Large intestine (tissue), 12 donors: ENCODE results near the gene SMS. TPM values are rescaled to one million over a fixed set of nuclear protein-coding genes. Genes with fewer than 3 reads are reported as not detected.

Source experiments
- DNase-seq, 2 donors: peaks; one replicate each; pipeline versions ENCODE4 v3.0.0 to v3.0.0-alpha.2; 2013
- H3K27ac ChIP-seq: one replicate; pipeline ENCODE4 v1.5.1; 2013; ENCODE audit warnings: low read length
- H3K27me3 ChIP-seq: 2 replicates; pipeline ENCODE4 v1.6.1; 2013; ENCODE audit warnings: low read length; ENCODE audit not compliant: control insufficient read depth, insufficient read depth
- H3K36me3 ChIP-seq: 2 replicates; pipeline ENCODE4 v1.6.1; 2013; ENCODE audit warnings: low read length; ENCODE audit not compliant: control insufficient read depth, insufficient read depth
- H3K4me1 ChIP-seq: one replicate; pipeline ENCODE4 v1.6.1; 2013; ENCODE audit warnings: low read length; ENCODE audit not compliant: control insufficient read depth, insufficient read depth
- H3K4me3 ChIP-seq: one replicate; pipeline ENCODE4 v1.5.1; 2013; ENCODE audit warnings: low read length
- H3K9me3 ChIP-seq: one replicate; pipeline ENCODE4 v1.6.1; 2013; ENCODE audit warnings: mild to moderate bottlenecking, low read depth, low read length, moderate library complexity; ENCODE audit not compliant: control insufficient read depth
- WGBS: methylation state at CpG from one replicate; pipeline ENCODE4 v1.1.5; 2013; ENCODE audit warnings: low lambda C conversion rate; ENCODE audit not compliant: insufficient coverage; 5-methylcytosine and 5-hydroxymethylcytosine counted together
- long read RNA-seq, 11 donors: transcript quantifications; one replicate each; lab custom pipeline, GENCODE V29; 2026
- polyA plus RNA-seq: library from polyadenylated mRNA; unstranded; fragments of 120-200 nt; gene quantifications from one replicate; pipeline ENCODE4 v1.2.1, GENCODE V29; 2013

The SMS gene
- 87.3 TPM for polyA plus RNA-seq
- long read RNA-seq, donor 1, transcript SMS-202 (11 exons, 1,837 nt), result major isoform, 12 of 37 reads
- long read RNA-seq, donor 1, partial matches to known transcripts, result 25 of 37 reads
- long read RNA-seq, donor 1, other reads (novel, unspliced or antisense), result 0 of 37 reads
- long read RNA-seq, donor 2, transcript SMS-202 (11 exons, 1,837 nt), result major isoform, 36 of 98 reads
- long read RNA-seq, donor 2, partial matches to known transcripts, result 62 of 98 reads
- long read RNA-seq, donor 2, other reads (novel, unspliced or antisense), result 0 of 98 reads
- long read RNA-seq, donor 3, transcript SMS-202 (11 exons, 1,837 nt), result major isoform, 31 of 296 reads
- long read RNA-seq, donor 3, partial matches to known transcripts, result 265 of 296 reads
- long read RNA-seq, donor 3, other reads (novel, unspliced or antisense), result 0 of 296 reads
- long read RNA-seq, donor 4, partial matches to known transcripts, result 0 of 1 reads
- long read RNA-seq, donor 4, other reads (novel, unspliced or antisense), result 0 of 1 reads
- long read RNA-seq, donor 5, transcript SMS-202 (11 exons, 1,837 nt), result major isoform, 13 of 22 reads
- long read RNA-seq, donor 5, partial matches to known transcripts, result 9 of 22 reads
- long read RNA-seq, donor 5, other reads (novel, unspliced or antisense), result 0 of 22 reads
- long read RNA-seq, donor 6, transcript SMS-202 (11 exons, 1,837 nt), result major isoform, 22 of 70 reads
- long read RNA-seq, donor 6, partial matches to known transcripts, result 48 of 70 reads
- long read RNA-seq, donor 6, other reads (novel, unspliced or antisense), result 0 of 70 reads
- long read RNA-seq, donor 7, transcript SMS-202 (11 exons, 1,837 nt), result major isoform, 9 of 39 reads
- long read RNA-seq, donor 7, partial matches to known transcripts, result 30 of 39 reads
- long read RNA-seq, donor 7, other reads (novel, unspliced or antisense), result 0 of 39 reads
- long read RNA-seq, donor 8, transcript SMS-202 (11 exons, 1,837 nt), result major isoform, 41 of 212 reads
- long read RNA-seq, donor 8, partial matches to known transcripts, result 170 of 212 reads
- long read RNA-seq, donor 8, other reads (novel, unspliced or antisense), result 0 of 212 reads
- long read RNA-seq, donor 9, transcript SMS-202 (11 exons, 1,837 nt), result major isoform, 18 of 140 reads
- long read RNA-seq, donor 9, partial matches to known transcripts, result 122 of 140 reads
- long read RNA-seq, donor 9, other reads (novel, unspliced or antisense), result 0 of 140 reads
- long read RNA-seq, donor 10, transcript SMS-202 (11 exons, 1,837 nt), result major isoform, 35 of 80 reads
- long read RNA-seq, donor 10, partial matches to known transcripts, result 44 of 80 reads
- long read RNA-seq, donor 10, other reads (novel, unspliced or antisense), result 0 of 80 reads
- long read RNA-seq, donor 11, transcript SMS-202 (11 exons, 1,837 nt), result major isoform, 20 of 41 reads
- long read RNA-seq, donor 11, partial matches to known transcripts, result 21 of 41 reads
- long read RNA-seq, donor 11, other reads (novel, unspliced or antisense), result 0 of 41 reads

GRCh38 chrX:21940356-21940829 lies at the start of gene SMS:
TSS of gene SMS (plus strand) at chrX:21940709. CDS start at chrX:21940825, 116 bp downstream.
- H3K27me3 ChIP-seq, result no peaks in the 10 kb centered on the region
- peak within 1 kb of the TSS; percentile 67 for H3K27ac ChIP-seq
- WGBS, result no CpG with 5 or more reads among the region's 46 CpGs
- DNase-seq, result peak; percentile 77 to 86
- peak within 1 kb of the TSS; percentile 70 for H3K4me3 ChIP-seq
- peaks cover 3% of the 10 kb centered on the region for H3K4me1 ChIP-seq
- H3K9me3 ChIP-seq, result no peaks in the 10 kb centered on the region
- H3K36me3 ChIP-seq, result no peaks in the 10 kb centered on the region

GRCh38 chrX:21905313-21905712 lies 35.2 kb upstream of the SMS start:
- no CpG with 5 or more reads among the region's 2 CpGs for WGBS
- H3K27ac ChIP-seq, result no peak overlapping the region
- peak in 1 of 2 donors; percentile 9 for DNase-seq
- H3K9me3 ChIP-seq, result no peaks in the 10 kb centered on the region
- H3K4me1 ChIP-seq, result no peaks in the 10 kb centered on the region
- H3K27me3 ChIP-seq, result no peaks in the 10 kb centered on the region
- H3K36me3 ChIP-seq, result no peaks in the 10 kb centered on the region
- H3K4me3 ChIP-seq, result no peak overlapping the region

GRCh38 chrX:21905953-21906352 lies 34.6 kb upstream of the SMS start:
- Histone ChIP-seq H3K4me3 (no peak overlapping the region), H3K27ac (no peak overlapping the region), H3K27me3 (no peaks in the 10 kb centered on the region), H3K4me1 (no peaks in the 10 kb centered on the region), H3K36me3 (no peaks in the 10 kb centered on the region), H3K9me3 (no peaks in the 10 kb centered on the region)
- WGBS, result no CpG with 5 or more reads among the region's 3 CpGs
- DNase-seq, result no peak

- H3K27me3 ChIP-seq, result no peaks in the 10 kb centered on the region
- no peaks in the 10 kb centered on the region for H3K4me1 ChIP-seq
- H3K4me3 ChIP-seq, result no peak overlapping the region
- DNase-seq, result no peak
- WGBS, result no CpG with 5 or more reads among the region's 1 CpG
- no peaks in the 10 kb centered on the region for H3K36me3 ChIP-seq
- no peak overlapping the region for H3K27ac ChIP-seq
- H3K9me3 ChIP-seq, result no peaks in the 10 kb centered on the region
Measured at GRCh38 chrX:21907260-21907659, 33.2 kb upstream of the SMS start.

GRCh38 chrX:21911481-21911880 lies 29.0 kb upstream of the SMS start:
- Histone ChIP-seq H3K4me3 (no peak overlapping the region), H3K27ac (no peak overlapping the region), H3K4me1 (no peaks in the 10 kb centered on the region), H3K27me3 (no peaks in the 10 kb centered on the region), H3K9me3 (no peaks in the 10 kb centered on the region), H3K36me3 (no peaks in the 10 kb centered on the region)
- no peak for DNase-seq
- no CpG with 5 or more reads among the region's 4 CpGs for WGBS

- no peak overlapping the region for H3K4me3 ChIP-seq
- WGBS, result no CpG with 5 or more reads among the region's 1 CpG
- H3K27me3 ChIP-seq, result no peaks in the 10 kb centered on the region
- no peaks in the 10 kb centered on the region for H3K9me3 ChIP-seq
- no peak overlapping the region for H3K27ac ChIP-seq
- H3K4me1 ChIP-seq, result no peaks in the 10 kb centered on the region
- H3K36me3 ChIP-seq, result no peaks in the 10 kb centered on the region
- no peak for DNase-seq
Measured at GRCh38 chrX:21912220-21912619, 28.3 kb upstream of the SMS start.

- Histone ChIP-seq H3K9me3 (no peaks in the 10 kb centered on the region), H3K27me3 (no peaks in the 10 kb centered on the region), H3K4me3 (no peak overlapping the region), H3K27ac (no peak overlapping the region), H3K36me3 (no peaks in the 10 kb centered on the region), H3K4me1 (no peaks in the 10 kb centered on the region)
- no peak for DNase-seq
- no CpG with 5 or more reads among the region's 4 CpGs for WGBS
Measured at GRCh38 chrX:21912989-21913388, 27.5 kb upstream of the SMS start.

GRCh38 chrX:21926116-21926515 lies 14.4 kb upstream of the SMS start:
- 90% methylated on average over 2 of the region's 3 CpGs for WGBS
- no peak overlapping the region for H3K27ac ChIP-seq

GRCh38 chrX:21926527-21927278 lies 13.8 kb upstream of the SMS start:
- WGBS, result 90% methylated on average over 2 of the region's 6 CpGs
- DNase-seq, result no peak
- Histone ChIP-seq H3K36me3 (no peaks in the 10 kb centered on the region), H3K4me3 (no peak overlapping the region), H3K9me3 (no peaks in the 10 kb centered on the region), H3K27me3 (no peaks in the 10 kb centered on the region), H3K27ac (no peak overlapping the region), H3K4me1 (no peaks in the 10 kb centered on the region)

More at GRCh38 chrX:21926116-21926515, 14.4 kb upstream of the SMS start:
- no peak for DNase-seq
- H3K36me3 ChIP-seq, result no peaks in the 10 kb centered on the region
- H3K4me1 ChIP-seq, result no peaks in the 10 kb centered on the region
- no peak overlapping the region for H3K4me3 ChIP-seq
- no peaks in the 10 kb centered on the region for H3K27me3 ChIP-seq
- H3K9me3 ChIP-seq, result no peaks in the 10 kb centered on the region
